NB4 (cell line): Measurements from ENCODE around the gene RBP2.

ENCODE experiments used
- CTCF ChIP-seq: IDR thresholded peaks from one replicate; pipeline ENCODE4 v1.5.1; 2012; ENCODE audit warnings: low read depth, low read length
- MAX ChIP-seq: IDR thresholded peaks from 2 replicates; pipeline ENCODE4 v1.6.1; 2011; ENCODE audit warnings: low read depth, low read length
- MYC ChIP-seq: IDR thresholded peaks from 2 replicates; pipeline ENCODE4 v1.6.1; 2011; ENCODE audit warnings: low read depth, low read length
- POLR2A ChIP-seq: IDR thresholded peaks from 2 replicates; pipeline ENCODE4 v1.6.1; 2011; ENCODE audit warnings: mild to moderate bottlenecking; ENCODE audit not compliant: insufficient read length; ENCODE audit errors: extremely low read depth

GRCh38 chr3:139443186-139443585 is 33.1 kb downstream of the RBP2 start:
- TF ChIP-seq POLR2A = no peak
- no peak for TF ChIP-seq CTCF
- TF ChIP-seq MAX = no peak
- TF ChIP-seq MYC = no peak
